K562 (cell line): Measurements from ENCODE around the gene ZNRF3. TPM values are rescaled to one million over a fixed set of nuclear protein-coding genes. Genes with fewer than 3 reads are reported as not detected.

Experiments
- ATAC-seq: fragments of 200-7000 bp; cut with Tn5 transposase; 3 replicates; pipeline ENCODE4 v1.9.1; 2020; ENCODE audit warnings: moderate library complexity
- BruUV-seq: library from RNA; stranded (reverse); fragments of 400-500 nt; replicated peaks from 2 replicates; lab custom pipeline; 2021; lab: Mats Ljungman, UMichigan
- CTCF ChIA-PET: fragments of 300-600 bp; formaldehyde crosslinking; extraction: SDS; loops from one replicate; lab custom pipeline; 2021; ENCODE audit warnings: low intra/inter-chr PET ratio; lab: Yijun Ruan, JAX
- POLR2A ChIA-PET: fragments of 300-600, 350-650 bp; sonication (Branson Sonifier 250); formaldehyde crosslinking; extraction: SDS; loops from one replicate; lab custom pipeline; 2021; ENCODE audit warnings: antibody characterized with exemption, inconsistent platforms; lab: Yijun Ruan, JAX
- DNase-seq, 4 experiments: peaks; one replicate each; pipeline versions ENCODE4 v3.0.0 to v3.0.0-alpha.2; 2011 to 2018; ENCODE audit warnings: low spot score in 3 of 4, mixed read lengths in 3 of 4; ENCODE audit errors: extremely low read depth in 1 of 4
- FAIRE-seq: peaks from 2 replicates; lab custom pipeline; 2011; peaks lifted over from hg19 to GRCh38; lab: Jason Lieb, UNC
- H2AFZ ChIP-seq: 2 replicates; pipeline ENCODE4 v1.6.0; 2011; ENCODE audit warnings: low read depth, low read length, control low read depth, inconsistent platforms
- H3K27ac ChIP-seq: fragments of 200-600 bp; 3 replicates; pipeline ENCODE4 v1.8.0; 2011; ENCODE audit warnings: low read depth, mild to moderate bottlenecking, control low read depth, inconsistent platforms, low read length, moderate library complexity, mixed read lengths; ENCODE audit errors: extremely low read depth
- H3K27me3 ChIP-seq, 2 experiments: fragments of 300-600 bp in 1 of 2; 2 replicates in 1 of 2; 3 replicates in 1 of 2; pipeline versions ENCODE4 v1.6.0 to v1.8.0; 2011; ENCODE audit warnings: inconsistent platforms in 2 of 2, low read length in 2 of 2, mild to moderate bottlenecking in 1 of 2, mixed read lengths in 1 of 2, moderate library complexity in 1 of 2; ENCODE audit not compliant: control insufficient read depth in 2 of 2, insufficient read depth in 2 of 2
- H3K36me3 ChIP-seq: fragments of 300-600 bp; 3 replicates; pipeline ENCODE4 v1.8.0; 2011; ENCODE audit warnings: mild to moderate bottlenecking, low read length, inconsistent platforms; ENCODE audit not compliant: control insufficient read depth, insufficient read depth
- H3K4me1 ChIP-seq, 2 experiments: fragments of 200-600 bp in 1 of 2; replicated peaks in 1 of 2; 2 replicates in 1 of 2; 3 replicates in 1 of 2; pipeline versions ENCODE4 v1.5.1 to v1.8.0; 2011; ENCODE audit warnings: inconsistent platforms in 2 of 2, low read length in 2 of 2, mild to moderate bottlenecking in 1 of 2, mixed read lengths in 1 of 2, moderate library complexity in 1 of 2; ENCODE audit not compliant: control insufficient read depth in 2 of 2, insufficient read depth in 2 of 2
- H3K4me2 ChIP-seq: 2 replicates; pipeline ENCODE4 v1.6.1; 2011; ENCODE audit warnings: low read length, control low read depth, inconsistent platforms, mixed read lengths; ENCODE audit not compliant: insufficient read depth
- H3K4me3 ChIP-seq: fragments of 200-600 bp; sonication (generic), shearing (Covaris generic); 2 replicates; pipeline ENCODE4 v1.5.1; 2016; ENCODE audit warnings: control low read depth, inconsistent platforms
- H3K79me2 ChIP-seq: fragments of 200-600 bp; 3 replicates; pipeline ENCODE4 v1.8.0; 2011; ENCODE audit warnings: low read length, inconsistent platforms; ENCODE audit not compliant: control insufficient read depth, insufficient read depth
- H3K9ac ChIP-seq, 2 experiments: 2 replicates each; pipeline versions ENCODE4 v1.6.0 to v1.6.1; 2011; ENCODE audit warnings: low read depth in 2 of 2, low read length in 2 of 2, control low read depth in 1 of 2, inconsistent platforms in 1 of 2, mild to moderate bottlenecking in 1 of 2, mixed read lengths in 1 of 2; ENCODE audit not compliant: insufficient read depth in 1 of 2
- H3K9me1 ChIP-seq: one replicate; pipeline ENCODE4 v1.6.0; 2011; ENCODE audit warnings: inconsistent platforms, mild to moderate bottlenecking, low read length, moderate library complexity; ENCODE audit not compliant: control insufficient read depth, insufficient read depth
- H3K9me3 ChIP-seq: replicated peaks from 2 replicates; pipeline ENCODE4 v1.5.1; 2011; ENCODE audit warnings: low read depth, low read length, inconsistent platforms; ENCODE audit not compliant: control insufficient read depth, insufficient read depth
- H4K20me1 ChIP-seq: replicated peaks from 2 replicates; pipeline ENCODE4 v1.6.1; 2011; ENCODE audit warnings: low read length, inconsistent platforms, mixed read lengths; ENCODE audit not compliant: control insufficient read depth, insufficient read depth
- ATF1 ChIP-seq, 2 experiments: fragments of 450-650 bp in 1 of 2; IDR thresholded peaks; 2 replicates each; pipeline ENCODE4 v1.6.1; 2016; ENCODE audit warnings: missing compliant biosample characterization in 1 of 2, missing genetic modification characterization in 1 of 2
- ATF3 ChIP-seq, 2 experiments: fragments of 450-650 bp in 1 of 2; sonication (generic) in 1 of 2; formaldehyde crosslinking in 1 of 2; IDR thresholded peaks in 1 of 2; conservative IDR thresholded peaks in 1 of 2; 2 replicates each; pipeline versions ENCODE4 v1.6.1 to v1.8.1; 2016 to 2023; ENCODE audit warnings: mild to moderate bottlenecking in 2 of 2, moderate library complexity in 2 of 2, inconsistent platforms in 1 of 2, missing genetic modification reagents in 1 of 2
- ATF7 ChIP-seq: fragments of 450-650 bp; IDR thresholded peaks from 2 replicates; pipeline ENCODE4 v1.7.1; 2014; ENCODE audit warnings: mild to moderate bottlenecking, moderate library complexity
- CREBBP ChIP-seq: IDR thresholded peaks from one replicate; pipeline ENCODE4 v1.6.1; 2012; ENCODE audit warnings: low read depth, mild to moderate bottlenecking, control low read depth, inconsistent platforms, low read length
- ETV5 ChIP-seq: sonication (generic); formaldehyde crosslinking; IDR thresholded peaks from 2 replicates; pipeline ENCODE4 v1.4.0; 2020; ENCODE audit warnings: low read depth, mild to moderate bottlenecking, missing genetic modification reagents
- HIVEP1 ChIP-seq: fragments of 250-450 bp; sonication (Bioruptor Pico); IDR thresholded peaks from 2 replicates; pipeline ENCODE4 v1.4.0; 2020; ENCODE audit warnings: mild to moderate bottlenecking
- HMG20B ChIP-seq: fragments of 250-450 bp; sonication (Bioruptor Pico); IDR thresholded peaks from 2 replicates; pipeline ENCODE4 v1.5.0; 2021; ENCODE audit warnings: mild to moderate bottlenecking
- LARP7 ChIP-seq: fragments of 450-650 bp; IDR thresholded peaks from 2 replicates; pipeline ENCODE4 v1.6.1; 2016
- MAZ ChIP-seq, 2 experiments: fragments of 450-650 bp in 1 of 2; sonication (generic) in 1 of 2; formaldehyde crosslinking; IDR thresholded peaks in 1 of 2; conservative IDR thresholded peaks in 1 of 2; 2 replicates each; pipeline versions ENCODE4 v1.4.0 to v1.5.0; 2020; ENCODE audit warnings: mild to moderate bottlenecking in 1 of 2, missing genetic modification reagents in 1 of 2
- MYBL2 ChIP-seq, 2 experiments: fragments of 450-650 bp in 1 of 2; sonication (generic) in 1 of 2; formaldehyde crosslinking in 1 of 2; IDR thresholded peaks; 2 replicates each; pipeline versions ENCODE4 v1.6.1 to v1.8.1; 2017 to 2022; ENCODE audit warnings: borderline replicate concordance in 1 of 2, inconsistent platforms in 1 of 2, low read depth in 1 of 2, mild to moderate bottlenecking in 1 of 2, missing genetic modification reagents in 1 of 2, moderate library complexity in 1 of 2
- RFX5 ChIP-seq: IDR thresholded peaks from 2 replicates; pipeline ENCODE4 v1.6.1; 2011; ENCODE audit warnings: low read depth, mild to moderate bottlenecking, improper control_type of control experiment, low read length
- ZNF232 ChIP-seq: sonication (generic); formaldehyde crosslinking; IDR thresholded peaks from 2 replicates; pipeline ENCODE4 v1.8.0; 2022; ENCODE audit warnings: mild to moderate bottlenecking, missing genetic modification reagents
- ZNF311 ChIP-seq: fragments of 250-450 bp; sonication (Bioruptor Pico); IDR thresholded peaks from 2 replicates; pipeline ENCODE4 v1.4.0; 2020; ENCODE audit warnings: mild to moderate bottlenecking, moderate library complexity
- WGBS: fragments of 100-300 bp; shearing (Covaris generic); methylation state at CpG from one replicate; pipeline ENCODE4 v1.1.6; 2016; ENCODE audit warnings: low coverage, mixed read lengths; ENCODE audit not compliant: insufficient coverage; ENCODE audit errors: missing lambda C conversion rate; 5-methylcytosine and 5-hydroxymethylcytosine counted together
- in situ Hi-C: fragments of 300-500 bp; cut with MboI; formaldehyde crosslinking; loops from 4 replicates; pipeline ENCODE4 v1.15.0; 2018; ENCODE audit warnings: inconsistent platforms, mixed read lengths
- intact Hi-C: fragments of 100-400 bp; cut with micrococcal nuclease; formaldehyde crosslinking; loops from 2 replicates; pipeline ENCODE4 v1.14.2; 2022
- polyA plus RNA-seq, 8 experiments: library from polyadenylated mRNA; depleted of rRNA in 4 of 8; stranded (reverse) in 5 of 8; unstranded in 3 of 8; fragments of >200 nt; fragmentation: Nextera tagmentation in 2 of 8; fragmentation: Illumina TruSeq in 1 of 8; extraction: Ambion mirVana in 2 of 8; extraction: Trizol in 1 of 8; gene quantifications; 2 replicates each; pipeline versions ENCODE4 v1.2.1 to v1.2.3, GENCODE V29; 2011 to 2014; ENCODE audit warnings: inconsistent platforms in 1 of 8, missing spikeins in 1 of 8
- total RNA-seq, 7 experiments: library from RNA; depleted of rRNA in 6 of 7; stranded (reverse); fragments of >200 nt in 6 of 7; fragmentation: Illumina TruSeq in 2 of 7; extraction: Trizol in 2 of 7; gene quantifications; 2 replicates each; pipeline versions ENCODE4 v1.2.1 to v1.2.3, GENCODE V29; 2011 to 2021; ENCODE audit warnings: low replicate concordance in 1 of 7

ZNRF3 gene
- total and polyA plus RNA-seq, 9 of the 15 experiments (the other 6 are each of a cell fraction or from before 2014, with no cell fraction given), result 0.41 to 5.9 (median 1.7) TPM

GRCh38 chr22:28936200-28936599 lies 52.8 kb downstream of the ZNRF3 start:
- no peaks in the 10 kb centered on the region for H3K36me3 ChIP-seq
- WGBS, result 100% methylated on average over 2 of the region's 3 CpGs
- ChIA-PET CTCF (no interaction called here), POLR2A (no interaction called here)
- no peaks in the 10 kb centered on the region for H3K27me3 ChIP-seq
- H3K9me1 ChIP-seq, result no peaks in the 10 kb centered on the region
- H3K9me3 ChIP-seq, result no peaks in the 10 kb centered on the region
- BruUV-seq, result no TSS peak
- H2AFZ ChIP-seq, result no peak overlapping the region
- no peaks in the 10 kb centered on the region for H3K4me1 ChIP-seq
- intact Hi-C loops, result no loop called here
- no peak overlapping the region for H3K4me2 ChIP-seq
- H3K79me2 ChIP-seq, result peaks cover 7% of the 10 kb centered on the region; the same call in 1 of the 3 replicates
- H3K27ac ChIP-seq, result no peak overlapping the region
- 0 out of 2 replicates have a peak, but pooled peaks cover 3% of the 10 kb centered on the region for H4K20me1 ChIP-seq
- H3K4me3 ChIP-seq, result no peak overlapping the region
- in situ Hi-C loops, result no loop called here
- DNase-seq, result no peak
- ATAC-seq, result no peak
- no peak for TF ChIP-seq HMG20B (CRISPR knock-in tag)
- TF ChIP-seq CREBBP, result no peak
- TF ChIP-seq ATF1 (CRISPR knock-in tag; IDR thresholded peaks at IDR 0.05), result no peak
- TF ChIP-seq ATF1 (tag; IDR thresholded peaks at IDR 0.05), result no peak
- no peak for TF ChIP-seq ETV5
- TF ChIP-seq MAZ (CRISPR knock-in tag; conservative IDR thresholded peaks at IDR 0.05 in 1 of 2, IDR thresholded peaks at IDR 0.05 in 1 of 2), result no peak
- TF ChIP-seq LARP7, result no peak
- no peak for TF ChIP-seq MYBL2 (IDR thresholded peaks at IDR 0.05; ENCODE audit: low read depth)
- TF ChIP-seq MYBL2 (CRISPR knock-in tag; IDR thresholded peaks at IDR 0.05; ENCODE audit: borderline replicate concordance), result no peak
- no peak for TF ChIP-seq ATF3 (IDR thresholded peaks at IDR 0.05)
- TF ChIP-seq ATF3 (CRISPR knock-in tag; conservative IDR thresholded peaks at IDR 0.05), result no peak
- TF ChIP-seq ZNF311 (CRISPR knock-in tag), result no peak
- TF ChIP-seq ZNF232 (CRISPR knock-in tag), result no peak
- TF ChIP-seq RFX5, result no peak
- TF ChIP-seq ATF7, result no peak
- TF ChIP-seq HIVEP1, result no peak
- FAIRE-seq, result no peak
- H3K9ac ChIP-seq, result no peak overlapping the region
